Prostate gland (tissue), 2 donors: ENCODE results near the gene DYTN.

Experiments used
- CTCF ChIP-seq, 4 experiments: fragments of 200-600 bp in 2 of 4; fragments of 450-650 bp in 2 of 4; sonication (generic) in 2 of 4; IDR thresholded peaks; 1 replicate in 3 of 4; 2 replicates in 1 of 4; pipeline ENCODE4 v1.5.1; 2016 to 2019; ENCODE audit warnings: antibody characterized with exemption in 4 of 4, mild to moderate bottlenecking in 2 of 4, moderate library complexity in 2 of 4
- POLR2A ChIP-seq: fragments of 450-650 bp; IDR thresholded peaks from one replicate; pipeline ENCODE4 v1.6.1; 2016; ENCODE audit warnings: antibody characterized with exemption, mild to moderate bottlenecking

- TF ChIP-seq CTCF (IDR thresholded peaks at IDR 0.05), result no peak
- TF ChIP-seq POLR2A, result no peak
These were observed 92.1 kb downstream of the DYTN start for GRCh38 chr2:206626108-206626507.
